ENCODE data around the gene CD7.

- TF ChIP-seq EZH2phosphoT487 (IDR thresholded peaks at IDR 0.05; ENCODE audit: borderline replicate concordance, low read length) = no peak
- no peak for TF ChIP-seq CTCF (IDR thresholded peaks at IDR 0.05; ENCODE audit: low read depth, low read length, poor library complexity, severe bottlenecking)
These were observed 10.3 kb upstream of the CD7 start for GRCh38 chr17:82327757-82328140.

Data from DOHH2 (cell line).